SIG-M5 (cell line): ENCODE measurements around the gene TRPC4AP.
"Not testable (repeated sequence)": the region's sequence is repeated elsewhere in the genome, so short reads cannot be mapped to it uniquely, and the experiment has no call there.

Source experiments
- DNase-seq: peaks from one replicate; lab custom pipeline; 2025; lab: John Stamatoyannopoulos, UW

TRPC4AP gene, protein sequence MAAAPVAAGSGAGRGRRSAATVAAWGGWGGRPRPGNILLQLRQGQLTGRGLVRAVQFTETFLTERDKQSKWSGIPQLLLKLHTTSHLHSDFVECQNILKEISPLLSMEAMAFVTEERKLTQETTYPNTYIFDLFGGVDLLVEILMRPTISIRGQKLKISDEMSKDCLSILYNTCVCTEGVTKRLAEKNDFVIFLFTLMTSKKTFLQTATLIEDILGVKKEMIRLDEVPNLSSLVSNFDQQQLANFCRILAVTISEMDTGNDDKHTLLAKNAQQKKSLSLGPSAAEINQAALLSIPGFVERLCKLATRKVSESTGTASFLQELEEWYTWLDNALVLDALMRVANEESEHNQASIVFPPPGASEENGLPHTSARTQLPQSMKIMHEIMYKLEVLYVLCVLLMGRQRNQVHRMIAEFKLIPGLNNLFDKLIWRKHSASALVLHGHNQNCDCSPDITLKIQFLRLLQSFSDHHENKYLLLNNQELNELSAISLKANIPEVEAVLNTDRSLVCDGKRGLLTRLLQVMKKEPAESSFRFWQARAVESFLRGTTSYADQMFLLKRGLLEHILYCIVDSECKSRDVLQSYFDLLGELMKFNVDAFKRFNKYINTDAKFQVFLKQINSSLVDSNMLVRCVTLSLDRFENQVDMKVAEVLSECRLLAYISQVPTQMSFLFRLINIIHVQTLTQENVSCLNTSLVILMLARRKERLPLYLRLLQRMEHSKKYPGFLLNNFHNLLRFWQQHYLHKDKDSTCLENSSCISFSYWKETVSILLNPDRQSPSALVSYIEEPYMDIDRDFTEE

DNA sequence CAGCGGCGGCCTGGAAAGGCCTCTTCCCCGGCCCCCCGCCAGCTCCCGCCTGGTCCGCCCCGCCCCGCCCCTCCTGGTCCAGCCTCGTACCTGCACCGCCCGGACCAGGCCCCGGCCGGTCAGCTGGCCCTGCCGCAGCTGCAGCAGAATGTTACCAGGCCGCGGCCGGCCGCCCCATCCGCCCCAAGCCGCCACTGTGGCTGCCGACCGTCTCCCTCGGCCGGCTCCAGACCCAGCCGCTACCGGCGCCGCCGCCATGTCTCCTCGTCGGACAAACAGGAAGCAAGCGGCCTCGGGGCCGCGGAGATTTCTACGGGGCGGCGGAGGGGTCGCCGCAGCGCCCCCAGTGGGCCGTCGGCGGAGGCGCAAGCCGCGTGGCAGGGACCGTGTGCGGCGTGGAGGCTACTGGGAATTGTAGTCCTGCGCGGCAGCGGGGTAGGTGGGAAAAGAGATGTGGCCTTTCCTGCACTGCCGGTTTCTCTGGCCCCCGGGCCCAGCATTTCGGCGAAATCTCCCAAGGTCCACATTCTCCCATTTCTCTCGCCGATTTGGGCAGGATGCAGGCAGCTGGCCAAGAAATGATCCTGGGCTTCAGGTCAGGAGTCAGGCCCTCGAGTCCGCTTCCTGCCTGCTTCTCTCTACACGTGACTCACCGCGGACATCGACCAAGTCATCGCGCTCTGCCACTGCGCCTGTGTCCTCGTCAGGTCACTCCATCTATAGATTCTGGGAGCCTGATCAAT lies at the start of gene TRPC4AP:
Gene TRPC4AP (minus strand): TSS at position 284 of the 743 bp plus-strand sequence. CDS start 26 bp downstream, at position 258.
- DNase-seq, result no peak

DNA sequence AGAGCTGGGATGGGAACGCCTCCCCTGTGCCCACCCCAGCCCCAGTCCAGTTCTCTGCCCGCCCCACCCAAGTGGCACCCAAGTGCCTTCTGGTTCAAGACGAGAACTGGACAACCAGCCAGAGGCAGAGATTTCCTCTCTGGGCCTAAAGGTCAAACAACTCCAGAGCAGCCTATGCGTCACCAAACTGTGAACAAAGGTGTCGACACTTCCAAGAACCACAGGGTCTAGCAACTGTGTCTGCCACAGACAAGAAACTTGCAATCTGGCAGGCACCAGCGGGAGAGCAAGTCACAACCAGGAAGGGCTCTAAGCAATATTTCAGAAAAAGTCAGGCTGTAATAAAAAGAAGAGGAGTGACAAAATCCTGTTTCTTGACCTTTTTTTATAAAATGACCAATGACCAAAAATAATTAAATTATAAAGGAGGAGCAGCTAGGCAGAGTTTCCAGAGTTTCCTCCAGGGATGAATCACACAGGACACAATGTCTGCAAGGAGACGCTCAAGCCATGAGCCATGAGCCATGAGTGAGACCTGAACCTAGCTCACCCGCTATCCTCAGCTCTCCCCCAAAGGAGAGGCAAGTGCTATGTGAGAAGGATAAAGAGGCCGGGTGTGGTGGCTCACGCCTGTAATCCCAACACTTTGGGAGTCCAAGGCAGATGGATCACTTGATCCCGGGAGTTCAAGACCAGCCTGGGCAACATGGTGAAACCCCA lies 43.4 kb upstream of the TRPC4AP start:
- no peak for DNase-seq

DNA sequence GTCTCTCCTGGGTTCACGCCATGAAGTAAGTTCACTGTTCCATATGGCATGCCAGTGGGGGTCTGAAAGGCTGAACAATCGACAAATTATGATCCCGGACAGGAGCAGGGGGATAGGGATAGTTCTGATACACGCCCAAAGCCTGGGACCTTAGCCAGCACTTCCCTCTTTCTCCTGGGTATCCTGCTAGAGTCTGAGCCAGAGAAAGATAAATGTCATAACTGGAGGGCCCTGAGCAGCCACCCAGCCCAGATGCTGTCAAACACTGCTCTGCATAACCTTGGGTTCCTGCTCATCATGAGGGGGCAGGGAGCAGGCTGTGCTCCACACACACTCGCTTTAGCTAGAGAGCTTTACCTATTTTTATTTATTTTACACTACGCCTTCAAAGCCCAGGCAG lies 42.3 kb upstream of the TRPC4AP start:
- DNase-seq, result no peak

DNA sequence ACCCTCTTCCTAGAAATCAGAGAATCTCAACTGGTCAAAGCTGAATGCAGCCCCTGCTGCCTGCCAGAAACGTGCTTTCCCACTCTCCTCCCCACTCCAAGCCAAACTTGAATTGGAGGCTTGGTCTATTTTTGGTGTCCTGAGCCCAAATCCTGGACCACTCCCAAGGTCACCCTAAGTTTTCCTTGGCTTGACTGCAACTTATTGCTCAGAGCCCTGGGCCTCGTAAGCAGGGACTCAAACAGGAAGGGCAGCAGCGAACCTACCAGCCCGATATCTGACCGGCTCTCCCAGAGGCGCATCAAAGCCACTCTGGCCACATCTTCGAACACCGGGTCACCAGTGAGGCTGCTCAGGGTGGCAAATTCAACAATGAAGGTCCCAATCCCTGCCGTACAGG lies 41.9 kb upstream of the TRPC4AP start:
- DNase-seq, result no peak

DNA sequence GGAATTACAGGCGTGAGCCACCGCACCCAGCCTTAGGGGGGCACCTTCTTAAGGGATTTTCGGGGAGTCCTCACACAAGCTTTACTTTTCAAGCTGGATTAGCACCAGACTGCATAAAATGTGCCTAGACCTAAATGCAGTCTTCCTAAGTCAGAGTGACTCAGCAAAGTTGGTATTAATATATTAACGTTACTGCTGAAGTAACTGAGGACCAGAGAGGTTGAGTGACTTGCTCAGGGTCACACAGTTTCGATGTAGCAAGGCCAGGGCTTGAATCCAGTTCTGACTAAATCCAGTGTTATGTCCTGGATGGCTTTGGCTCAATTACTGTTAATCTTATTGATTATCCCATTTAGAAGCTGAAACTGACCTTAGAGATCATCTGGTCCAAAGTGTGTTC lies 41.1 kb upstream of the TRPC4AP start:
- DNase-seq, result no peak

DNA sequence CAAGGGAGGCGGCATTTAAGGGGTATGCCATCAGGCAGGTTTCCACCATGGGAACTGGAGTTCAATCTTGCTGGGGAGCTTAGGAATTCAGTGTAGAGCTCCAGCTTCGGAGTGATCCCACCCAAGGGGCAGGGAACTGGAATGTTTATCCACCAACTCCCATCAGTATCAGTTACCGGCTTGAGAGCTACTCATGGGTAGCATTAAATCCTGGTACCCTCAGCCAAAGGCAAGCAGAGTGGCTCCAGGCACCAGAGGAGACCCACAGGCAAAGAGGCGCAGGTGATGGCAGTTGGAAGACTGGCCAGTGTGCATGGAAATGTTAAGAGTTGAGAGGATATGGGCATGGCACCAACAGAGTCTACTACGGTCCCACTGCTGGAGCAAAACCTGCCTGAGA lies 40.4 kb upstream of the TRPC4AP start:
- no peak for DNase-seq

DNA sequence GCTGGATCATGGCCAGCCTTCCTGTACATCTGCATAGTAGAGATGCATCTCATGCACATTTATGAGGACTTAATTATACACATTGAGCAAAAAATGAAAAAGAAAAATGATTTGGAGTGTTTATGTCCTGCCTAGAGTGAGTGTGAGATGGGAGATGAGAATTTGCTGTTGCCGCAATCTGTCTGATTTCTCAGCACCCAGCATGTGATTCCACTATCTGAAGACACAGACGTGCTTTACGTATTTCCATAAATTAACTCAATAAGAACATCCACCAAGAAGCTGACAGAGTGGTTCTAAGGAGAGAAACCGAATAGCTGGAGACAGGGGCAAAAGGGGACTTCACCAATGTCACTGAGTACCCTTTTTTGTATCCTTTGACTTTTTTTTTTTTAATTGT lies 39.3 kb upstream of the TRPC4AP start:
- no peak for DNase-seq

DNA sequence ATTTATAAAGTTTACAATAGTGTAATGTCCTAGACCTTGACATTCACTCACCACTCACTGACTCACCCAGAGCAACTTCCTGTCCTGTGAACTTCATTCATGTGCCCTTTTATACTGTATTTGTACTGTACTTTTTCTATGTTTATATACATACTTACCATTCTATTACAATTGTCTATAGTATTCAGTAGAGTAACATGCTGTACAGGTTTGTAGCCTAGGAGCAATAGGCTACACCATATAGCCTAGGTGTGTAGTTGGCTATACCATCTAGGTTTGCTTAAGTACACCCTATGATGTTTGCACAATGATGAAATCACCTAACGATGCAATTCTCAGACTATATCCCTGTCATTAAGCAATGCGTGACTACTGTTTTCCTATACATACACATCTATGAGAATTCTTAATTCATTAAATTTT lies 37.1 kb upstream of the TRPC4AP start:
- DNase-seq, result no peak

DNA sequence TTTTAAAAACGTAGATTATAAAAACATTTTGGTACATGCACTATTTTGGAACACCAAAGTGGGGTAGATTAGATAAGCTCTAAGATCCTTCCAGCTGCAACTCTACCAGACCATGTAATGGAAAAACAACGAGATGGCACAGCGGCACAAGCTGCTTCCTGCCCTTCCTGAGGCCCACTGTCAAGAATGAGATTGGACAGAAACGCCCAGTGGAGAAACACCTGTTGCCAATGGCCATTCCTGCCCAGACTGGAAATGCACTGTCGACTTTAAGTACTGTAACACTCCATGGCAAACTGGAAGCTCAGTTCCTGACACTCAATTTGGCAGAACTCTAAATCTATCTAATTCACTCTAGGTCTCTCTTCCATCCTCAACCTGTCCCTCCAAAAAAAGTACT lies 33.1 kb upstream of the TRPC4AP start:
- no peak for DNase-seq

DNA sequence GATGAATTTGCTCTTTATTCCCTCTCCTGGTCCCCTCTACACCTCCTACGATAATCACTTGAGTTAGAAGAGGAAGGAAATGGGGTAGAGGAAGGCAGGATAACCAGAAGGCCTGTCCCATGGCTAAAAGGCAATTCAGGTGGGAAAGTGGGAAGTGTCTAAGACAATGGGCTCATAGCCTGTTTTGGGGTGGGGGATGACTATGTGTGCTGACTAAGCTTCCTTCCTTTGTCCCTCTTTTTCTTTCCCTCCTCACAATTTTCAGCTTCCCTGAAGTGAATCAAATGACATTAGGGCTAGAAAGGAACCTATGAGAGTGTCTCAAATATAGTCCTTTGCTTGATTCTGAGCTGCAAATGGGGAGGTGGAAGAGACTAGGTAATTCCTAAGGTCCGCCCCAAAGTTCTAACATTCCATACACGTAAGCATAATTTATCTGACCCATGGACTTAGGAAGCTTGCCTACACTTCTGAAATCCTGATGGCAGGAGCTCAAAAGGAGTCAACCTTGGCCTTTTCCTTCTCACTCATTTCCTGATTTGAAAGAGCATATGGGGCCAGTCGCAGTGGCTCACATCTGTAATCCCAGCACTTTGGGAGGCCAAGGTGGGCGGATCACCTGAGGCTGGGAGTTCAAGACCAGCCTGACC lies 30.3 kb upstream of the TRPC4AP start:
- no peak for DNase-seq

DNA sequence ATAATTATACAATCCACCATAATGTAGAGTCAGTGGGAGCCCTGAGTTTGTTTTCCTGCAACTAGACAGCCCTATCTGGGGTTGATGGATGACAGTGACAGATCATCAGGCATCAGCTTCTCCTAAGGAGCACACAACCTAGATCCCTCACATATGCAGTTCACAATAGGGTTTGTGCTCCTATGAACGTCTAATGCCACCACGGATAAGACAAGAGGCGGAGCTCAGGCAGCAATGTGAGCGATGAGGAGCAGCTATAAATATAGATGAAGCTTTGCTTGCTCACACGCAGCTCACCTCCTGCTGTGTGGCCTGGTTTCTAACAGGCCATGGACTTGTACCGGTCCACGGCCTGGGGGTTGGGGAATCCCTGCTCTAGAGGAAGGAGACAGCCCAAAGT lies 28.6 kb upstream of the TRPC4AP start:
- DNase-seq, result no peak

DNA sequence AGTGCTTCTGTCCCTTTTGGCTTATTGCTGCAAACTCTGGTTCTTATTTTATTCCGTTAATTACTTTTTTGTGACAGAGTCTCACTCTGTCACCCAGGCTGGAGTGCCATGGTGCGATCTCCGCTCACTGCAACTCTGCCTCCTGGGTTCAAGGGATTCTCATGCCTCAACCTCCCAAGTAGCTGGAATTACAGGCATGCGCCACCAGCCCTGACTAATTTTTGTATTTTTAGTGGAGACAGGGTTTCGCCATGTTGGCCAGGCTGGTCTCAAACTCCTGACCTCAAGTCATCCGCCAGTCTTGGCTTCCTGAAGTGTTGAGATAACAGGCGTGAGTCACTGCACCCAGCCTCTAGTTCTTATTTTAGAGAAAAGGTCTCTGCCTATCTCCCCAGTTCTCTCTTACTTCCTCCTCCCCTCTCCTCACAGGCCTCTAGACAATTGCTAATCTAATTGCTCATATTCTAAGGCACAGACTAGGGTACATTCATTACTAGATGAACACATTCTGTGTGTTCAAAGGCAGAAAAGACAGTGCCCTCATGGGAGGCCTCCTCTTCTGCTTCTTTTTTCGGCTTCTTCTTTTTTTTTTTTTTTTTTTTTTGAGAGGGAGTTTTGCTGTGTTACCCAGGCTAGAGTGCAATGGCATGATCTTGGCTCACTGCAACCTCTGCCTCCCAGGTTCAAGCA lies 27.6 kb upstream of the TRPC4AP start:
- DNase-seq, result peak; percentile 94

DNA sequence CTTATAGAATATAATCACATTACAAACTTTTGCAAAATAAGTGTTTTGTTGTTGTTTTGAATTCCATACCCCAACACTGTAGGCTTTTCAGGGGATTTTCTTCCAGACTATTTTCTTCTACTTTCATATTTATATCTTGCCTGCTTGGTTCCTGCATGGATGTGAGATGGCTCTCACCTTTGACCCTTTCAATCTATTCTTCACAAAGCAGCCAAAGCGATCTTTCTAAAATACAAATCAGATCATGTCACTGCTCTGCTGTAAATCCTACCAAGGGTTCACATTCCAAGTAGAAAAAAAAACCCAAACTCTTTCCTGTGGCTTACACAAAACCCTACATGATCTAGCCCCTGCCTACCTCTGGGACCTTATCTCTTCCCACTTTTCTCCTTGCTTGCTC lies 25.0 kb upstream of the TRPC4AP start:
- no peak for DNase-seq

DNA sequence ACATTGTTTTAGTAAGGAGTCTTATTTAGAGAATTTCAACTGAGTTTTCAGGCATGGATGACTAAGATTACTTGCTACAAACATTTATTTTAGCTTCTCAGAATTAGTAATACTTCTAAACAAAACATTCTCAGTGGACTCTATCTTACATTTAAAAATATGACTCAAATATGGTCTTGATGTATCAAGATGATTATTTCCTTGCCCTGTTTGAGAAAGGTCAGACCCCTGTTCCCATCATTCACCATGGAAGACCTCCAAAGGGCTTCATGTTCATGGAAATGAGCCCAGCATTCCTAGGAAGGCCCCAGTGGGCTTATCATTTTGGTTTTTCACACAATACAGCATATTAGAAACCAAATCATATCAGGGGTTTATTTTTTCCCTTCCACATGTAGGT lies 24.6 kb upstream of the TRPC4AP start:
- DNase-seq, result no peak

DNA sequence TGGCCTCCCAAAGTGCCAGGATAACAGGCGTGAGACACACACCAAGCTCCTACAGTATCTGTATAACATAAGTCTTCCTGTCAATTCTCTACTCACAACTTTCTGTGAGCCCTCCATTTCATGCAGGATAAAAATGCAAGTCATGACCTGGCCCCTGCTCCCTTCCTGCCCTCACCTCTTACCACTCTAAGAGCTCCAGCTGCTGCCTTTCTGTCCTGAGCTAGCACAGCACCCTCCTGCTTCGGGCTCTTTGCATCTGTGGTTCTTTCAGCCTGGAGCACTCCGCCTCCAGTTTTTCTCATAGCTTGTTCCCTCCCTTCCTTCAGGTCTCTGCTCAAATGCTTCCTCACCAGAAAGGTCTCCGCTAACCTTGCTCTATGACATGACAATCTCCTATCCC lies 23.7 kb upstream of the TRPC4AP start:
- DNase-seq, result no peak

DNA sequence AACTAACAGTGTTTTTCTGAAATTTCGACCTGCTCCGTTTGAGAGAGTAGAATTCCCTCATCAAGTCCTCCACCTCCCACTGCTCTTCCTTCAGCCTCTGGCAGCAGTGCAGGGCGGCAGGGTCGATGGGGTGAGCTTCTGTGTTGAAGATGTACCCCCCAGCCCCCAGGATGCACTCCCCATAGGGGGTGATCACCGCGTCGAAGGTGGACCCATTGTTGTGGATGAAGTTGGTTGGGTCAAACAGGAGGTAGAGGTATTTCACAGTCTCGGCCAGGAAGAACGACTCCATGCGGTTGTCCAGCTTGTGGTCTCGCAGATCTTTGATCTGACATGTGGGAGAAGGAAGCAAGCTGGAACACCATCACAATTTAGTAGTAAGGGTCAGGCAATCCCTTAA lies 23.0 kb upstream of the TRPC4AP start:
- no peak for DNase-seq

DNA sequence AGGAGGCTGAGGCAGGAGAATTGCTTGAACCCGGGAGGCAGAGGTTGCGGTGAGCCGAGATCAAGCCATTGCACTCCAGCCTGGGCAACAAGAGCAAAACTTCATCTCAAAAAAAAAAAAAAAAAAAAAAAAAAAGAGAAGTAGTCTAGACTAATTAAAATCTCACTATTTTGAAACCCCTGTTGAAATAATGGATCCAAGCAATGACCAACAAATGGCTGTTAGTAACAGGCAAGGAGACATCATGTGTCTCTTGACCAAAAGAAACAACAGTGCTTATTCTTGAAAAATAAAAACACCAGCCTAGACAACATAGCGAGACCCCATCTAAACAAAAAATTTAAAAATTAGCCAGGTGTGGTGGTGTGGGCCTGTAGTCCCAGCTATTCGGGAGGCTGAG lies 19.7 kb upstream of the TRPC4AP start:
- not testable (repeated sequence) for DNase-seq

DNA sequence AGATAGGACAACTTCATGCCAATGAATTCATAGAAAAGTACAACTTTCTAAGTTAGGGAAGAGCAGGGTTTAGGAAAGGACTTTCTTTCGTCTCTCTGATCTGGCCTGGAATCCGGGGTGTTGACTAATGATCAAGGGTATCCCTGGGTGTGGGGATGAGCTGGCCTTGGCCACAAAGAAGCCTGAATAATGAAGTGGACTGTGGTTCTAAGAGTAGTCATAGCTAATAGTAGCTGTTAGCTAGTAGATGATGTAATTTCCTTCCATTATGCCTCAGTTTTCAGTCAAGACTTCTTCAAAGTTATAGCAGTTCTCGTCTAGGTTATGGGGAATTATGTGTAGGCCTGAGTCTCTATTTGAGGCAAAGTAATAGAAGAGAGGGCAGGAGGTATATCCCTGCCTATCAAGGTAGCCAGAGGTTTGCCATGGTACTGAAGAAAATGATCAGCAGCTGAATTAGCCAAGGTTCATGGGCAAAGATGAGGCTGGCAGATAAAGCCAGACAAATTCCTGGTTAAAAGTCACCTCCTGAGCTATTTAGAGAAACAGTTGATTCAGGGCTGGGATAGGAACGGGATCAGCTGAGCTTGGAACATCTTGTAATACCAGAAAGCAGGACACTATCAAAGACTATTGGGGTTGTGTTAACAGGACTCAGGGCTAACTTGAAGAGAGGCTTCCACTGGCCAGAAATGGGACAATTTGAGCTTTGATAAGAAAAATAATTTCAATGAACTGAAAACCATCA lies 18.7 kb upstream of the TRPC4AP start:
- no peak for DNase-seq

DNA sequence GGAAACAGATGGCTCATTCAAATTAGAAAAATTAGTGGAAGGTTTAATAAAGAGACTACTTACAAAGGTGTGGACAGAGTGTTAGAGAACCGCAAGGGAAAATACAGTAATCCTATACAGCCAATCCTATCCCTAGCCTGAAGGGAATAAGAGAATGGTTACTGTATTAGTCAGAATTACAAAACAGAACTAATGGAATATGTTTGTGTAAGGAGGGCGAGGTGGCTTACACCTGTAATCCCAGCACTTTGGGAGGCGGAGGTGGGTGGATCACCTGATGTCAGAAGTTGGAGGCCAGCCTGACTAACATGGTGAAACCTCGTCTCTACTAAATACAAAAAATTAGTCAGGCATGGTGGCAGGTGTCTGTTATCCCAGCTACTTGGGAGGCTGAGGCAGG lies 16.3 kb upstream of the TRPC4AP start:
- no peak for DNase-seq

DNA sequence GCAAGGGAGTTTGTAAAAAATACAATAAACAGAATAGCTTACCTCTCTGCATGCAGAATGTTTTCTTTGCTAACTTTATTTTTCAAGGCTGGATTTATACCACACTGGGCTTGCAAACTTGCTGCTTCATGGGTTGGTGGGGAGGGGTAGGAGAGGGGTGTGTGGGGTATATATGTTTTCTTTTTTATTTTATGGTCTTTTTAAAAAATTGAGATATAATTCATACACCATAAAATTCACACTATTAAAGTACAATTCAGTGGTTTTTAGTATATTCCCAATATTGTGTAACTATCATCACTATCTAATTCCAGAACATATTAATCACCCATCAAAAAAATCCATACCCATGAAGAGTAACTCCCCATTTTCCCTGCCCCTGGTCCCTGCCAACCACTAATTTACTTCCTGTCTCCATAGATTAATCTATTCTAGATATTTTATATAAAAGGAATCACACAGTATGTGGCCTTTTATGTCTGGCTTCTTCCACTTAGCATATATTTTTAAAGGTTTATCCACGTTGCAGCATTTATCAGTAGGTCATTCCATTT lies 14.3 kb upstream of the TRPC4AP start:
- DNase-seq, result no peak
